NB4 (cell line): ENCODE data around the gene USP20.
"Not testable (repeated sequence)": the region's sequence is repeated elsewhere in the genome, so short reads cannot be mapped to it uniquely, and the experiment has no call there.

Source experiments
- DNase-seq: peaks from one replicate; pipeline ENCODE4 v3.0.0; 2010; ENCODE audit warnings: low read depth
- H3K4me3 ChIP-seq: one replicate; pipeline ENCODE4 v1.5.1; 2011; ENCODE audit warnings: mild to moderate bottlenecking, low read depth, low read length, moderate library complexity
- MYC ChIP-seq: IDR thresholded peaks from 2 replicates; pipeline ENCODE4 v1.6.1; 2011; ENCODE audit warnings: low read depth, low read length
- POLR2A ChIP-seq: IDR thresholded peaks from 2 replicates; pipeline ENCODE4 v1.6.1; 2011; ENCODE audit warnings: mild to moderate bottlenecking; ENCODE audit not compliant: insufficient read length; ENCODE audit errors: extremely low read depth
- TF ChIP-seq, protein P1 (sequence below): IDR thresholded peaks from 2 replicates; pipeline ENCODE4 v1.6.1; 2011; ENCODE audit warnings: low read depth, low read length
- TF ChIP-seq, protein P2 (sequence below): IDR thresholded peaks from one replicate; pipeline ENCODE4 v1.5.1; 2012; ENCODE audit warnings: low read depth, low read length

USP20 gene

DNA sequence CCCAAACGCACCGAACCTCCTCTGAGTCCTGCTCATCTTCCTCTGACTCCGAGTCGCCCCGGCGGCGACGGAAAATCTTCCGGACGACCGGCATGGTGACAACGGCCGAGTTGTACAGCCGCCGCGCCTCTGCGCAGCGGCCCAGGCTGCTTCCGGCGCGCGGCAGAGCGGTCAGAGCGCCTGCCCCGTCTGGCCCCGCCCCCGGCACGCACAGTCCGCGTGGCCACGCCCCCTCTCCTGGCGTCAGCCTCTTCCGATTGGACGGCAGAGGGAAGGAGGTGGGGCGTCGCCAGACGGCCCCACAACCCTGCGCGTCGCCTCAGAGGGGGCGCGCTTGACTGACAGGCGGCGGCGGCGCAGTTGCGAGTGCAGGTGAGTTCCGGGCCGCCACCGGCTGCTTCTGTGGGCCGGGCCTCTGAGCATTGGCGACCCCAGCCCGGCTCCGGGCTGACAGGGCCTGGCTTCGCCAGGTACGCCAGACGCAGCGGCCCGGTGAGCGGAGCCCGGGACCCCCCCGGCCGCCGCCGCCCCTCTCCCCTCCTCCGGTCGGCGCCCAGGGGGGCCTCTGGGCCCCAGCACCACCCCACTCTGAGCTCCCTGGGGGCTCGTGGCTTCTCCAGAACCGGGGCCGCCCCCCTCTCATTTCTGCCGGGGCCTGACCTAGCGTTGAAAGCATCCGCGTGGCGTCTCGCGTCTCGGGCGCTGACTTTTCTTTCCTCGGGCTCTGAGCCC is at the start of gene USP20, which contains the start of gene C9orf78:
USP20 (plus strand) TSS at position 331 of the 732 bp plus-strand sequence. CDS start 17,098 bp downstream, outside the sequence.
C9orf78 (minus strand) TSS at position 148 of the 732 bp plus-strand sequence; CDS start at position 94, 54 bp downstream.
- peak; percentile 95 for DNase-seq
- TF ChIP-seq, protein P1, sequence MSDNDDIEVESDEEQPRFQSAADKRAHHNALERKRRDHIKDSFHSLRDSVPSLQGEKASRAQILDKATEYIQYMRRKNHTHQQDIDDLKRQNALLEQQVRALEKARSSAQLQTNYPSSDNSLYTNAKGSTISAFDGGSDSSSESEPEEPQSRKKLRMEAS, result peak; percentile 43; the same call in 1 of the 2 replicates
- TF ChIP-seq, protein P2, sequence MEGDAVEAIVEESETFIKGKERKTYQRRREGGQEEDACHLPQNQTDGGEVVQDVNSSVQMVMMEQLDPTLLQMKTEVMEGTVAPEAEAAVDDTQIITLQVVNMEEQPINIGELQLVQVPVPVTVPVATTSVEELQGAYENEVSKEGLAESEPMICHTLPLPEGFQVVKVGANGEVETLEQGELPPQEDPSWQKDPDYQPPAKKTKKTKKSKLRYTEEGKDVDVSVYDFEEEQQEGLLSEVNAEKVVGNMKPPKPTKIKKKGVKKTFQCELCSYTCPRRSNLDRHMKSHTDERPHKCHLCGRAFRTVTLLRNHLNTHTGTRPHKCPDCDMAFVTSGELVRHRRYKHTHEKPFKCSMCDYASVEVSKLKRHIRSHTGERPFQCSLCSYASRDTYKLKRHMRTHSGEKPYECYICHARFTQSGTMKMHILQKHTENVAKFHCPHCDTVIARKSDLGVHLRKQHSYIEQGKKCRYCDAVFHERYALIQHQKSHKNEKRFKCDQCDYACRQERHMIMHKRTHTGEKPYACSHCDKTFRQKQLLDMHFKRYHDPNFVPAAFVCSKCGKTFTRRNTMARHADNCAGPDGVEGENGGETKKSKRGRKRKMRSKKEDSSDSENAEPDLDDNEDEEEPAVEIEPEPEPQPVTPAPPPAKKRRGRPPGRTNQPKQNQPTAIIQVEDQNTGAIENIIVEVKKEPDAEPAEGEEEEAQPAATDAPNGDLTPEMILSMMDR, result no peak
- TF ChIP-seq POLR2A, result peak; percentile 83

DNA sequence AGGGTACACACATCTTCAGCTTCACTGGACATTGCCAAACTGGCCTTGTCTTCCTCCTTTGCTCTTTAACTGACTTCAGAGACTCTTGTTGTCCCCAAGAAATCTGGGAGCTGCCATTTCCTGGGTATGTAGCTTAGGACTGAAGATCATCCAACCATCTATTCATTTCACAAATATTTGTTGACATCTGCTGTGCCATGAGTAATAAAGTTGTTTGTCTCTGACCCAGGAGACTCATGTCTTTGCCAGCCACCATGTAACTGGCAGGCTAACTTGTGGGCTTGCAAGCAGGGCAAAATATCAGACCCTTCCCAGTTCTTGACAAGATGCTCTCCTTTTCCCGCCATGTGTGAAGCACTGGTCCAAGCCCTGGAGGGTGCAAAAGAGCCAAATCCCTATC is 49.4 kb upstream of the USP20 start:
- TF ChIP-seq MYC (no peak), POLR2A (no peak)
- TF ChIP-seq, protein P2, result no peak

More for the DNA sequence above, at the start of gene USP20, which contains the start of gene C9orf78:
- peak within 1 kb of the TSS; percentile 99 for H3K4me3 ChIP-seq

DNA sequence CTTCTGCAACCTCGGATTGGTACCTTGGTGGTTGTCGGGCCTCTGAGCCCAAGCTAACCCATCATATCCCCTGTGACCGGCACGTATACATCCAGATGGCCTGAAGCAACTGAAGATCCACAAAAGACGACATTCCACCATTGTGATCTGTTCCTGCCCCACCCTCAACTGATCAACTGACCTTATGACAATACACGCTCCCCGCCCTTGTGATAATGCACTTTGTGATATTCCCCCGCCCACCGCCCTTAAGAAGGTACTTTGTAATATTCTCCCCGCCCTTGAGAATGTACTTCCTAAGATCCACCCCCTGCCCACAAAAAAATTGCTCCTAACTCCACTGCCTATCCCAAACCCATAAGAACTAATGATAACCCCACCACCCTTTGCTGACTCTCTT is 48.8 kb upstream of the USP20 start:
- TF ChIP-seq MYC, result no peak
- TF ChIP-seq, protein P2, result no peak
- no peak for TF ChIP-seq POLR2A
- TF ChIP-seq, protein P1, result no peak
- H3K4me3 ChIP-seq, result no peak overlapping the region
- DNase-seq, result no peak

More for the DNA sequence above, 49.4 kb upstream of the USP20 start:
- no peak for DNase-seq
- no peak overlapping the region for H3K4me3 ChIP-seq

DNA sequence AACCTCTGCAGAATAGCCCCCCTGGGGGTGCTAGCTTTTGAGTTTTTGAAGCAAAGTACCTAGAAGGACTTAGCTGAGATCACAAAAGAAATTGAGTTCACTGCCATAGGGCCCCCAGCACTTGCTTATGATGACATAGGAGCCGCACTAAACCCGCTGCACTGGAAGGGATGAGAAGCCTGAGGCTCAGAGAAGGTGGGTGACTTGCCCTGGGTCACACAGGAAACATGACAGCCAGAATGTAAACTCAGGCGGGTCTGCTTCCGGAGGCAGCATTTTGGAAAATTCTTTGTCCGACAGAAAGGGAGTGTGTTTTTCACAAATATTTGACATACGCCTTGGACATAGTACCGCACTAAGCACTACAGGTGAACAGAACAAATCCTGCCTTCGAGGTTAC is 40.7 kb upstream of the USP20 start:
- no peak overlapping the region for H3K4me3 ChIP-seq
- TF ChIP-seq POLR2A (no peak), MYC (no peak)
- TF ChIP-seq, protein P1, result no peak
- TF ChIP-seq, protein P2, result no peak
- DNase-seq, result no peak

DNA sequence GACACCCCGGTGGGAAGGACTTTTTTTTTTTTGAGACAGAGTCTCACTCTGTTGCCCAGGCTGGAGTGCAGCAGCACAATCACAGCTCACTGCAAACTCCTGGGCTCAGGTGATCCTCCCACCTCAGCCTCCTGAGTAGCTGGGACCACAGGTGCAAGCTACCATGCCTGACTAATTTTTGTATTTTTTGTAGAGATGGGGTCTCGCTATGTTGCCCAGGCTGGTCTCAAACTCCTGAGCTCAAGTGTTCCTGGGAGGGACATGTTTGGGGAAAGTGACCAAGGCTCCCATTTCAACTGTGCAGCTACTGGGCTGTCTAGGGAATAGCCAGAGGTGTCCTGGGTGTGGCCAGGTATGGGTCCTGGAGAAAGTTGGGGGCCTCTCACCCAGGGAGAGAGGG is 39.2 kb upstream of the USP20 start:
- DNase-seq, H3K4me3 ChIP-seq: not testable (repeated sequence)

DNA sequence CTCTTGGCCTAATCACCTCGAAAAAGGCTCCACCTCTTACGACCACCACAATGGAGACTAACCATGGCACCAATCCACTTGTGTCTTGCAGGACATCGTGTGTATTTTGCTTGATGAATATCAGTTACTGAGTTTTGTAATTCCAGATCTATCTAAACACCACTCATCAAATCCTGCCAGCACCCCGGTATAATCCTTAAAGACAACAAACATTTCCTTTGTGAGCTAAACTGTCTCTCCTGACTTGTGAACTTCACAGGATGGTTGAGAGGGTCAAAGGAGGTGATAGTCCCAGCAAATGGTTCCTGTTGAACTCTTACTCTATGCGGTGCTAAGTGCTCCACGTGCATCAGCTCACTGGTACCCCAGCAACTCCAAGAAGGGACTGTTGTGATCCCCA is 36.3 kb upstream of the USP20 start:
- TF ChIP-seq POLR2A (no peak), MYC (no peak)
- TF ChIP-seq, protein P2, result no peak
- TF ChIP-seq, protein P1, result no peak
- no peak overlapping the region for H3K4me3 ChIP-seq
- DNase-seq, result no peak
